ENCODE results near the gene YBX1.

Gene YBX1

DNA sequence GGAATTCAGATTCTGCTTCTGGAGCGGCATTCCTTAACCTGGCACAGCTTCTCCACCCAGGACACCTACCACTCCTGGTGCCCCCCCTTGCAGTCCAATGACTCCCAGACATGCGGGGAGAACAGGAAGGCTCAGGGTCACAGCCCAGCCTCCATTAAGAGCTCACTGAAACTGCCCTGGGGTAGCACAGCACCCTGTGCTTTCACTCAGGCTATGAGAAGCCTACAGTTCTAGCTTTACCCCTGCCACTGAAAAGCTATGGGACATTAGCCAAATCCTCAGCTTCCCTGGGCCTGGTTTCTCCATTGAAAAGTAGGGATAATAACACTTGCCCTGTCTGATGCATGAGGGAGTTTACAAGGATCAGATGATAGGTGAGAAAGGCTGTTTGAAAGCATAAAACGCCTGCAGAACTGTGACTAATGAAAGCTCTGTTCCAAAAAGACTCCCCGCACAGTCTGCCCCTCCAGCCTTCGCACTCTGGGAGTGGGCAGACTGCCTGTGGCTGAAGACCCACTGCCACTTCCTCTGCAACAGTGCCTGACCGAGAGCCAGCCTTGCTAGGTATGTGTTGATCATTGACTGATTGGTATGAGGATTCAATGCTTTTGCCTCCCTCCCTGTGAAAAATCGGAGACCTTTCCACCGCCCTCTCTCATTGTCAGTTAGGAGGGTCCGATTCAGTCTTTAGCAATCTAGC lies 60.5 kb downstream of the YBX1 start:
- no peak for DNase-seq (ENCODE audit: low read depth)
- TF ChIP-seq, protein P1, sequence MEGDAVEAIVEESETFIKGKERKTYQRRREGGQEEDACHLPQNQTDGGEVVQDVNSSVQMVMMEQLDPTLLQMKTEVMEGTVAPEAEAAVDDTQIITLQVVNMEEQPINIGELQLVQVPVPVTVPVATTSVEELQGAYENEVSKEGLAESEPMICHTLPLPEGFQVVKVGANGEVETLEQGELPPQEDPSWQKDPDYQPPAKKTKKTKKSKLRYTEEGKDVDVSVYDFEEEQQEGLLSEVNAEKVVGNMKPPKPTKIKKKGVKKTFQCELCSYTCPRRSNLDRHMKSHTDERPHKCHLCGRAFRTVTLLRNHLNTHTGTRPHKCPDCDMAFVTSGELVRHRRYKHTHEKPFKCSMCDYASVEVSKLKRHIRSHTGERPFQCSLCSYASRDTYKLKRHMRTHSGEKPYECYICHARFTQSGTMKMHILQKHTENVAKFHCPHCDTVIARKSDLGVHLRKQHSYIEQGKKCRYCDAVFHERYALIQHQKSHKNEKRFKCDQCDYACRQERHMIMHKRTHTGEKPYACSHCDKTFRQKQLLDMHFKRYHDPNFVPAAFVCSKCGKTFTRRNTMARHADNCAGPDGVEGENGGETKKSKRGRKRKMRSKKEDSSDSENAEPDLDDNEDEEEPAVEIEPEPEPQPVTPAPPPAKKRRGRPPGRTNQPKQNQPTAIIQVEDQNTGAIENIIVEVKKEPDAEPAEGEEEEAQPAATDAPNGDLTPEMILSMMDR (IDR thresholded peaks at IDR 0.05; ENCODE audit: control insufficient read depth, extremely low read depth, insufficient read depth): no peak

DNA sequence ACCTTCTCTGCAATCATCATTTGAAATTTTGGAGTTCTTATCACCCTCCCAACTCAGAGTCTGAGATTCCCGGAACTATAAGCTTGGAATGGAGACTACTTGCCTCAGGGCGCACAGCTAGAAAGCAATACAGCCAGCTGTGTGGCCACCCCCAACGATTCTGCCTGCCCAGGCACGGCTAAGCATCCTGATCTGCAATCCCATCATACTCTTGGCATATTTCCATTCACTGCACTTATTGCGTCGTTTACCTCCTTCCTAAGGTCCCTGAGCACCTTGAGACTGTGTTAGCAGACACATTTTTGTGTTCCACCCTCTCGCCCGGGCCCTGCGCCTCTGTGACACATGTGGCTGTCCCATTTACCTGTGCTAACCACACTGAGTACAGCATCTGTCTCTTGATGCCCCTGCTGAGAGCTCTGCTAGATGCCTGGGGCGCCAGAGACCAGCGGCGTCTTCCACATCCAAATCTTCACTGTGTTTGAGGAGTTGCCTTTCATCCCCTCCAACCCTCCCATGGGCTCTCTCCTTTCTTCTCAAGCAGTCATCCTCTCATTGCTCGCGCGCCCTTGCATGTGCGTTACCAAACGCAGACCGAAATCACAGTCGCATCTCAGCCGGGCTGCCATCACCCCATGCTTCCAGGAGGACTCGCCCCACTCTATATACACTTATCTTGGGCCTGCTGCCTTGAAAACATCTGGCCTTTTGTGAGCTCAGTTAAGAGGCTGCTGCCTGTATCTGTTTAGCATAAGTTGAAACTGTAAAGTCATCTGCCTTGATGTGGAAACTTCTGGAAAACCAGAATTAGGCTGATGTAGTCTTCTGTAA lies 61.3 kb downstream of the YBX1 start:
- TF ChIP-seq, protein P1 (IDR thresholded peaks at IDR 0.05; ENCODE audit: control insufficient read depth, extremely low read depth, insufficient read depth): no peak
- no peak overlapping the region for H3K4me3 ChIP-seq (ENCODE audit: low read depth, low read length)
- no peak for DNase-seq (ENCODE audit: low read depth)

More for the DNA sequence above, 60.5 kb downstream of the YBX1 start:
- H3K4me3 ChIP-seq (ENCODE audit: low read depth, low read length): no peak overlapping the region

DNA sequence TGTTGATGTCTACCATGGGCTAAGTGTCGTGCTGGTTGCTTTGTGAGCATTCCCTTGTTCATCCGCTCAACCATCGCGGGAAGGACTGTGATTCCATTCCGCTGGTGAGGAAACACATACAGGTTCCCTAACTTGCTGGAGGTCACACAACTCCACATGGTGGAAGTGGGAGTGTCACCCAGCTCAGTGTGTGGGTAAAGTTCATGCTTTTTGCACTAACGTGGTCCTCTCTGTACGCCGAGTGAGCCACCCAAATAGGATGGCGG lies 61.9 kb downstream of the YBX1 start:
- TF ChIP-seq, protein P1 (IDR thresholded peaks at IDR 0.05; ENCODE audit: control insufficient read depth, extremely low read depth, insufficient read depth): no peak
- H3K4me3 ChIP-seq (ENCODE audit: low read depth, low read length): no peak overlapping the region
- DNase-seq (ENCODE audit: low read depth): no peak

DNA sequence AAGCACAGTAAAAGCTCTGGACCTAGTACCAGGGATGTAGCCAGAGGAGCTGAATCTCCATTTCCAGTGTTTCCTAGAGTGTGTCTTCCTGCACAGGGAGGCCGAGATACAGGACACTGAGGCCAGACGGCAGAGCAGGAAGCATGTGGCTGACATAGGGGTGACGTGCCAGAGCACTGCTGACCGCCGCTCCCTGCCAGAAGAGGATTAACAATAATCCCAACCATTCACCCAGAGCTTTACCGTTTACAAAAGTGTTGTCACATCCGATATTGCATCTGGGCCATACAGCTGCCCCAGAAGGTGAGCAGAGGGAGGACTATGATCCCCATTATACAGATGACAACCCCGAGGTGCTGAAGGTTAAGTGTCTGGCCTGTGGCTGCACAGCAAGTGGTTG lies 63.6 kb downstream of the YBX1 start:
- DNase-seq (ENCODE audit: low read depth): no peak
- TF ChIP-seq, protein P1 (IDR thresholded peaks at IDR 0.05; ENCODE audit: control insufficient read depth, extremely low read depth, insufficient read depth): no peak
- no peak overlapping the region for H3K4me3 ChIP-seq (ENCODE audit: low read depth, low read length)

DNA sequence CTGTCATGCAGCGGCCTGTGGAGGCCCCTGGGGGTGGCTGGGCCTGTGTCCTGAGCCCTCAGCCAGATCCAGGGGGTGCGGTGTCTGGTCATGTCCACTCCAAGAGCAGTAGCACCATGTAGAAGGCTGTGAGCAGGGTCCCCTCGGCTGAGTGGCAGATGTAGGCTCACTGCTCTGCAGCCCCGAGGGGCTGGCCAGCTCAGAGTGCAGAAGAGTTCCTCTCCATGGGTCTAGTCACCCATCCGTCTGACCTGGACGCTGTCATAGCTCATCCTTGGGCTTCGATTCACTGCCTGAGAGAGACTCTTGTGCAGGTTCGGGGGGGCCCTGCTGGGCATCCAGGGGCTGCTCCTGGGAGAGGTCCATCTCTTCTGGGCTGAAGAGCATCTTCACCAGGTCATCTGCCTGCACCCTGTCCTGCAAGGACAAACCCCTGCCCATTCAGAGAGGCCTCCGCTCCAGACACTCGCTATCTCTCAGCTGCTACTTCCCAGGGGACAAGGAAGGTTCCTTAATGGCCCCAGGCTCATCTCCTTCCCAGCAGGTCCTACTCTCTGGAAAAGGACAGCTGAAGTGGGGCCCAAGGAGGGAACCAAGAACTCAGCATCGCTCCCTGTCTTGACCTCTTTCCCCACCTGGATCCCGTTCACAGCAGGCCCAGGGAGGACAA lies 64.4 kb downstream of the YBX1 start:
- TF ChIP-seq, protein P1 (IDR thresholded peaks at IDR 0.05; ENCODE audit: control insufficient read depth, extremely low read depth, insufficient read depth): no peak
- no peak for DNase-seq (ENCODE audit: low read depth)
- no peak overlapping the region for H3K4me3 ChIP-seq (ENCODE audit: low read depth, low read length)

DNA sequence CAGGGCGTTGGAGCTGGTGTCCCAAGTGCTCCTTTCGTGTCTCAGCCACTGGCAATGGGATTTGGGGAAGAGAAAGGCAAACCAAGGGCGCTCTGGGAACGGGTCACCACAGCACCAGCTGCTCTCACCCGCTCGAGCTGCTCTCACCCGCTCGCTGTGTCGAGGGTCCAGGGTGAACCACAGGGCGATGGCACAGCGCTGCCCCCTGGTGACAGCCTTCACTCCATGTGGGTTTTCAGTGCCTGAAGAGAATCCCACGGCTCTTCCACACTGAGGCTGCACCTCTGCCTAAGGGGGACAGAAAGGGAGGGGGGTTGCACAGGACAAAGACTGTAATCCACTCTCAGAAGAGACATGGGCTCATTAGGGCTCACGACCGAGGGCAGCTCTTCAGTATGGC lies 64.9 kb downstream of the YBX1 start:
- TF ChIP-seq, protein P1 (IDR thresholded peaks at IDR 0.05; ENCODE audit: control insufficient read depth, extremely low read depth, insufficient read depth): peak; percentile 63
- no peak overlapping the region for H3K4me3 ChIP-seq (ENCODE audit: low read depth, low read length)
- no peak for DNase-seq (ENCODE audit: low read depth)

All from LNCaP clone FGC (cell line).